SK-N-SH (cell line): ENCODE measurements around the gene PON3. TPM values are rescaled to one million over a fixed set of nuclear protein-coding genes. Genes with fewer than 3 reads are reported as not detected.

Source experiments
- CTCF ChIA-PET: fragments of 300-600, 350-600 bp; formaldehyde crosslinking; extraction: SDS; loops from one replicate; lab custom pipeline; 2021; lab: Yijun Ruan, JAX
- POLR2A ChIA-PET: fragments of 350-600 bp; sonication (Branson Sonifier 250); formaldehyde crosslinking; extraction: SDS; loops from one replicate; lab custom pipeline; 2020; ENCODE audit warnings: antibody characterized with exemption, inconsistent platforms; lab: Yijun Ruan, JAX
- DNase-seq: peaks from one replicate; pipeline ENCODE4 v3.0.0; 2012
- H2AFZ ChIP-seq: fragments of 200-600 bp; sonication (generic); 2 replicates; pipeline ENCODE4 v1.8.1; 2016; ENCODE audit warnings: antibody characterized with exemption, mild to moderate bottlenecking, low read depth
- H3F3A ChIP-seq: fragments of 200-600 bp; sonication (generic); replicated peaks from 2 replicates; pipeline ENCODE3; 2016; ENCODE audit warnings: antibody characterized with exemption, mild to moderate bottlenecking; ENCODE audit not compliant: insufficient read depth
- H3K27ac ChIP-seq, 2 experiments: fragments of 200-500 bp in 1 of 2; fragments of 200-600 bp in 1 of 2; sonication (Bioruptor generic) in 1 of 2; sonication (generic), shearing (Covaris generic) in 1 of 2; 2 replicates each; pipeline versions ENCODE4 v1.5.1 to v1.6.1; 2014 to 2016; ENCODE audit warnings: low read depth in 2 of 2, inconsistent platforms in 1 of 2, low read length in 1 of 2, mild to moderate bottlenecking in 1 of 2, mixed read lengths in 1 of 2
- H3K27me3 ChIP-seq: fragments of 200-600 bp; sonication (generic), shearing (Covaris generic); 2 replicates; pipeline ENCODE4 v1.6.1; 2016; ENCODE audit warnings: mixed run types; ENCODE audit not compliant: insufficient read depth
- H3K36me3 ChIP-seq, 2 experiments: fragments of 200-500 bp in 1 of 2; fragments of 200-600 bp in 1 of 2; sonication (Bioruptor generic) in 1 of 2; sonication (generic) in 1 of 2; replicated peaks in 1 of 2; 2 replicates each; pipeline versions ENCODE3 to v1.5.1; 2014 to 2016; ENCODE audit warnings: low read length in 1 of 2, mild to moderate bottlenecking in 1 of 2; ENCODE audit not compliant: insufficient read depth in 2 of 2, control insufficient read depth in 1 of 2
- H3K4me1 ChIP-seq, 2 experiments: fragments of 200-500 bp in 1 of 2; fragments of 200-600 bp in 1 of 2; sonication (Bioruptor generic) in 1 of 2; sonication (generic), shearing (Covaris generic) in 1 of 2; 2 replicates each; pipeline versions ENCODE4 v1.5.1 to v1.6.1; 2014 to 2016; ENCODE audit warnings: low read depth in 1 of 2, low read length in 1 of 2, mixed run types in 1 of 2; ENCODE audit not compliant: insufficient read depth in 2 of 2, control insufficient read depth in 1 of 2
- H3K4me2 ChIP-seq: fragments of 200-600 bp; sonication (generic), shearing (Covaris generic); 2 replicates; pipeline ENCODE4 v1.6.1; 2017; ENCODE audit warnings: mixed run types
- H3K4me3 ChIP-seq, 2 experiments: fragments of 200-500 bp in 1 of 2; fragments of 200-600 bp in 1 of 2; sonication (Bioruptor generic) in 1 of 2; sonication (generic), shearing (Covaris generic) in 1 of 2; 2 replicates each; pipeline versions ENCODE4 v1.5.1 to v1.8.1; 2014 to 2016; ENCODE audit warnings: low read depth in 2 of 2, inconsistent platforms in 1 of 2, low read length in 1 of 2, mild to moderate bottlenecking in 1 of 2, mixed read lengths in 1 of 2, moderate library complexity in 1 of 2
- H3K79me2 ChIP-seq: fragments of 200-600 bp; sonication (generic); 2 replicates; pipeline ENCODE4 v1.8.1; 2017; ENCODE audit warnings: mild to moderate bottlenecking; ENCODE audit not compliant: insufficient read depth
- H3K9ac ChIP-seq: fragments of 200-600 bp; sonication (generic); 2 replicates; pipeline ENCODE4 v1.6.1; 2017; ENCODE audit warnings: mixed run types
- H3K9me2 ChIP-seq: fragments of 200-600 bp; sonication (generic); 2 replicates; pipeline ENCODE4 v1.6.1; 2017; ENCODE audit warnings: mixed run types
- H3K9me3 ChIP-seq: fragments of 200-600 bp; sonication (generic); 2 replicates; pipeline ENCODE4 v1.6.1; 2017; ENCODE audit warnings: mixed run types, mild to moderate bottlenecking, moderate library complexity
- H4K20me1 ChIP-seq: fragments of 200-600 bp; sonication (generic); 2 replicates; pipeline ENCODE4 v1.6.1; 2017; ENCODE audit warnings: mild to moderate bottlenecking, mixed run types; ENCODE audit not compliant: insufficient read depth
- EP300 ChIP-seq, 2 experiments: IDR thresholded peaks; 2 replicates each; pipeline versions ENCODE4 v1.4.0 to v1.6.1; 2012; ENCODE audit warnings: borderline replicate concordance in 1 of 2, low read depth in 1 of 2, low read length in 1 of 2
- IRF3 ChIP-seq: fragments of 150-350 bp; IDR thresholded peaks from 2 replicates; pipeline ENCODE4 v1.6.1; 2016; ENCODE audit warnings: mild to moderate bottlenecking, low read depth, low read length
- RCOR1 ChIP-seq: fragments of 150-350 bp; IDR thresholded peaks from 2 replicates; pipeline ENCODE4 v1.6.1; 2017; ENCODE audit warnings: antibody characterized with exemption, low read length
- RXRA ChIP-seq: IDR thresholded peaks from 2 replicates; pipeline ENCODE4 v1.4.0; 2012; ENCODE audit warnings: low read depth, mild to moderate bottlenecking, borderline replicate concordance
- SIN3A ChIP-seq: IDR thresholded peaks from 2 replicates; pipeline ENCODE4 v1.6.1; 2012; ENCODE audit warnings: low read depth, mild to moderate bottlenecking, low read length, moderate library complexity, borderline replicate concordance
- SMC3 ChIP-seq: IDR thresholded peaks from 2 replicates; pipeline ENCODE4 v1.6.1; 2012; ENCODE audit warnings: low read depth, low read length, improper control_type of control experiment
- TAF1 ChIP-seq: IDR thresholded peaks from 2 replicates; pipeline ENCODE4 v1.6.1; 2012; ENCODE audit warnings: low read depth, mild to moderate bottlenecking, low read length, moderate library complexity, borderline replicate concordance
- TEAD4 ChIP-seq: IDR thresholded peaks from 2 replicates; pipeline ENCODE4 v1.4.0; 2012; ENCODE audit warnings: mild to moderate bottlenecking, borderline replicate concordance; ENCODE audit not compliant: insufficient read depth
- USF1 ChIP-seq: IDR thresholded peaks from 2 replicates; pipeline ENCODE4 v1.4.0; 2012; ENCODE audit warnings: low read depth, borderline replicate concordance
- WGBS: methylation state at CpG from one replicate; pipeline ENCODE4 v1.1.6; 2017; ENCODE audit warnings: low lambda C conversion rate; 5-methylcytosine and 5-hydroxymethylcytosine counted together
- polyA plus RNA-seq, 3 experiments: library from polyadenylated mRNA; depleted of rRNA; stranded (reverse); fragments of >200 nt; gene quantifications; 2 replicates each; pipeline ENCODE4 v1.2.3, GENCODE V29; 2012

Gene PON3
- polyA plus RNA-seq, 1 of the 3 experiments (the other 2 are of a cell fraction), result not detected

DNA sequence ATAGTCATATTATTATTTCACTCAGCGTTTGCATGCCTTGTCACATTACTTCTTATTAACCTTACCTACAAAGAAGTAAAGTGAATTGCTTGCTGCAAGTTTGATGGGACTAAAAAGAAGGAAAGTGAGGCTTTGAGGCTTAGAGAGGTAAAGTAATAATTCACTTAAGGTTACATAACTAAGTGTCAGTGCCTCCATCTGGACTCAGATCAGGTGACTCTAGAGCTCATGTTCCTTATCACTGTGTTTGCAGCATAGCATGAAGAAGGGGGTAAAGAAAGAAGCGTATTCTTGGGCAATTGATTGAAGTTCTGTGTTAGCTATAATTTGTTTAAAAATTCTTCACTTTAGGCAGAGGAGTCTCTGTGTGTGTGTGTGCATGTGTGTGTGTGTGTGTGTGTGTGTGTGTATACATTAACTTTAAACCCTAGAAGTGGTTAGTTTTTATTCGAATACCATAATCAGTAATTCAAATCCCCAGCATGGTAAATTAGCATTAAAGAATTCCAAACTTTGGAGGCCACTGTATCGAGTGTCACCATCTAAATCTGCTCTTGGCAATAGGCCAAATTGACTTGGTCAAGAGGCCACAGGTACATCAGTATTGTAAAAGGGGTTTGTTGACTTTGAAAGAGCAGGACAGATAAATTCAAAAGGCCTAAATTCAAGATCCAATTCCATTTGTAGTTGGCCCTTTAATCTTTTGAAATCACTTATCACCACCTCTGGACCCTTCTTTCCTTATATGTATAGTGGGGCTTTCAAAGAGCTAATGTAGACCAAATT is 2.2 kb upstream of the PON3 start:
- Histone ChIP-seq H3K4me2 (no peak overlapping the region), H4K20me1 (no peaks in the 10 kb centered on the region)

DNA sequence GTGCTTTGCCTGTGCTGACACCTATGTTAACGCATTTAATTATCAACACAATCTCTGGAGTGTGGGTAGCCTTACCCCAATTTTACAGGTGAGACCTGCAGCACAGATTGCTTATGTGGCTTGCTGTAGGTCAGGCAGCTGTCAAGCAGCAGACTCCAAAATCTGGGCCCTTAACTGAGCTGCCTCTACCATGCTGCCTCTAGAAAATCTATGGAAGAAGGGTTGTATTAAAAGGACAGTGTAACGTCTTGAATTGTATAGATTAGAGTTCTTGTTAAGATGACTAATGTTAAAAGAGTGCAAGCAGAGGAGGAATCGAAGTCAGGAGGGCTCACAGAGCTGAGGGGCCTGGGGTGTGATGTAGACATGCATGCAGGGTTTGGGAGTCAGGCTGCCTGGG is 1.2 kb upstream of the PON3 start:
- Histone ChIP-seq H3K4me2 (no peak overlapping the region), H3K4me3 (no peak overlapping the region), H3K79me2 (no peaks in the 10 kb centered on the region)
- WGBS, result 35% methylated on average over 3 of the region's 3 CpGs
- no peak for DNase-seq
- TF ChIP-seq SMC3 (no peak), USF1 (no peak), TEAD4 (no peak), IRF3 (no peak), SIN3A (no peak), RCOR1 (no peak), RXRA (no peak)
- TF ChIP-seq, all 33 proteins: peak for 0
- Histone ChIP-seq H3K9me2 (no peaks in the 10 kb centered on the region), H3K27me3 (no peaks in the 10 kb centered on the region), H3K9ac (no peak overlapping the region), H2AFZ (no peak overlapping the region), H3K9me3 (no peaks in the 10 kb centered on the region), H4K20me1 (no peaks in the 10 kb centered on the region), H3K36me3 (no peaks in the 10 kb centered on the region), H3K27ac (no peak overlapping the region), H3F3A (no peaks in the 10 kb centered on the region), H3K4me1 (no peaks in the 10 kb centered on the region)
- ChIA-PET CTCF (interaction anchor here (1.5 kb wide), 1 partner anchor 10 kb away, joined by 4 read pairs; no protein-coding TSS in a partner anchor), POLR2A (no interaction called here)

More for the DNA sequence above, 2.2 kb upstream of the PON3 start:
- WGBS, result 27% methylated on average over 4 of the region's 4 CpGs
- ChIA-PET CTCF (interaction anchor here (0.8 to 1.5 kb wide), 2 partner anchors 9 to 79 kb away, joined by 3 to 4 read pairs; no protein-coding TSS in a partner anchor), POLR2A (no interaction called here)
- TF ChIP-seq USF1 (no peak), TAF1 (no peak), EP300 (IDR thresholded peaks at IDR 0.05; ENCODE audit: borderline replicate concordance in 1 of 2, low read depth in 1 of 2, low read length in 1 of 2) (no peak)
- no peaks in the 10 kb centered on the region for H3K4me1 ChIP-seq
- H3K4me3 ChIP-seq, result no peak overlapping the region
- H3K27me3 ChIP-seq, result no peaks in the 10 kb centered on the region
- H3K9ac ChIP-seq, result no peak overlapping the region
- no peak overlapping the region for H3K27ac ChIP-seq
- DNase-seq, result no peak
- no peaks in the 10 kb centered on the region for H3K9me3 ChIP-seq
- no peaks in the 10 kb centered on the region for H3K79me2 ChIP-seq
- no peaks in the 10 kb centered on the region for H3F3A ChIP-seq
- H3K9me2 ChIP-seq, result no peaks in the 10 kb centered on the region
- H3K36me3 ChIP-seq, result peaks cover 0 to 6% of the 10 kb centered on the region in 2 experiments
- H2AFZ ChIP-seq, result no peak overlapping the region
